Amniotic stem cell (primary cell): ENCODE data around the gene RGMB.

Source experiments
- DNase-seq: peaks from one replicate; lab custom pipeline; 2025; lab: John Stamatoyannopoulos, UW

Gene RGMB

DNA sequence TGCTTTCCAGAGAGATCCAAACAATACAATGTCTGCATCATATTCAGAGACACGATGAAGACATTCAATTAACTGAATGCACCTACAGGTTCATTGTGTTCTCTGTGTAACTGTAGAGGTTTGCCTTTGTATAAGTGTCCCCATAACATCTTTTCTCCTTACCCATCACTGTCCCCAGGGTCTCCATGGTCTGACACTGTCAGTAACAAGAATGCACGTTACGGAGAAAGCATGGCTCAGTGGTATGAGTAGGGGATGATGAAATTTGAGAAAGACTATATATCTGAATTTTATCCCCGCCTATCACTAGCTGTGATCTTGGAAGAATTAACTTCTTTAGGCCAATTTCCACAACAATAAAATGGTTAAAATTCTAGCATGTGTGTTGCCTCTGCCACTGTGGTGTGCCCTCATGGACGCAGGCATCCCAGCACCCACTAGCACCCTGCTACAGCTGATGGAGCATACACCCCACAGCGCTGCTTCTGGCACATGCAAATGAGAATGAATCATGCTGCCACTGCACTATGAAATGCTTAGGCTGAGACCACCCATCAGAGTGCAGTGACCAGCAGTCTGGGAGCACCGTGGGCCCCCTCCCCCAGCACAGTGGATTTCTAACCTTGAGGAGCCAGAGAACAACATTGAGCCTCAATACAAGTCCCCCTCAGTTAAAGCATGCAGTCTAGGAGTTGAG is 54.3 kb downstream of the RGMB start:
- no peak for DNase-seq

DNA sequence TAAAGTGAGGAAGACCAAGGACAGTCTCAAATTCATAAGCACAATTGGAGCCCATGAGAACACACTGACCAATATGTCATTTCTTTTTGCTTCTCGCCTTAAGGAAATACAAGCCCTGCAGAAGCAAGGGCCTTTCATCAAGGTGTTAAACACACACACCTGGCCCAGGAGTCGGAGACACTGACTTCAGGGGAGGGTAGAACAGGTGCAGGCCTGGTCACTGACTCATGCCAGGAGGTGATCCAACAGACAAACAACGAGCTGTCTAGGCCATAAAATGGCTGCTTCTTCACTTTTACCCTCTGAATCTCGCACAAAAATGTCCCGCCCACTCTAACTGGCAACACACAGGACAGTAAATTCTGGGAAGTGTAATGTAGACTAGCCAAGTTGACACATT is 62.7 kb downstream of the RGMB start:
- no peak for DNase-seq

DNA sequence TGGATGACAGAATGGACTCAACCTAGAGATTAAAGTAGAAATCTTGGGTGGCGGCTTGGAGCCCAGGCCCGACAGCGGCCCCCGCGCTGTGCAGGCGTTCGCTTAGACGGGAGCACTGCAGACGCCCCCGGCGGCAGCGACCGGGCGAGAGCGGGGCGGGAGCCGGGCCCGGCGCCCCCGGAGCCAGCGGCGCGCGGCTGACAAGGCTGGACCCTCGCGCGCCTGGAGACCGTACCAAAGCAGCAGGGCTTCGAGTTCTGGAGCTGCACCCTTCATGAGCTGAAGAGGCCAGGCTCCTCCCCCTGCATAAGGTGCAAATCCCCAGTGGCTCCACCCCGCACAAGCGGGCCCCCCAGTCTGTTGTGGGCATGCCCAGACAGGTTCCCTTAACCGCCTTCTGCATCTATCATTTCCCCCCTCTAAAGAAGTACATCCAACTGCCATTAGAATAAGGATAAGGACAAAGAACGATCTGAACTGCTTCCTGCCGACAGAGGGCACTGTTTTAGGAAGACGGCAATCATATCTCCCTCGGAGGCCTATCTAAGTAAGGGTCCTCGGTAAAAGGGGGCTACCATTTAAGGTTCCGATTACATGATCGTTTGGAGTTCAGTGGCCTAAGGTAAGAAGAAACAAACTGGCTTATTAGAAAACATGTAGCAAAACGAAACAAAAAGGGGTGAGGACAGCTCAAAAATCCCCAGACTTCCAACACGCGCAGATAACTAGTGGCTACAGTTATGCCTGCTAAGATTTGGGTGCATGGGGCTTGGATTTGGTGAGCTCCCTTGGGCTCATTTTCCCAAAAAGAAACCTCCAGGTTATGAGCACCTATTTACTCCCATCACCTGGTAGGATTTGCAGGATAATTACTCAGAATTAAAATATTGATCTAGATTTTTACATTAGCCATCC is 66.3 kb downstream of the RGMB start:
- no peak for DNase-seq

DNA sequence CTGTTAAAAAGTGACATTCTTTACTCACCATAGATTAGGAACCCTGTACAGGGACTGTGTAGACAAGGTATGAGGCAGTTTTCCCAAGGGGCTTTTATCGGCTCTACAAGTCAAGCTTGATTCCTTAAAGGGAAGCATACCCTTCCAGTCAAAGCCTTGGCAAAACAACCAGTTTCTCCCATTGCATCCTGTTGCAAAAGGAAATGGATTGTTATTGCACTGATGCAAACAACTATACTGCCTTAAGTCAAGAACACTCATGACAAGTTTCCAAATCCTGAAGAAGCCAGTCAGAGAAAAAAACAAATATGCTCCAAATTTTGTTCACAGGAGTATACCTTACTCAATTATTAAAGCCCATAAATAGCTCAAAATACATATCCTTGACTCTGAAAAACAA is 67.5 kb downstream of the RGMB start:
- no peak for DNase-seq

DNA sequence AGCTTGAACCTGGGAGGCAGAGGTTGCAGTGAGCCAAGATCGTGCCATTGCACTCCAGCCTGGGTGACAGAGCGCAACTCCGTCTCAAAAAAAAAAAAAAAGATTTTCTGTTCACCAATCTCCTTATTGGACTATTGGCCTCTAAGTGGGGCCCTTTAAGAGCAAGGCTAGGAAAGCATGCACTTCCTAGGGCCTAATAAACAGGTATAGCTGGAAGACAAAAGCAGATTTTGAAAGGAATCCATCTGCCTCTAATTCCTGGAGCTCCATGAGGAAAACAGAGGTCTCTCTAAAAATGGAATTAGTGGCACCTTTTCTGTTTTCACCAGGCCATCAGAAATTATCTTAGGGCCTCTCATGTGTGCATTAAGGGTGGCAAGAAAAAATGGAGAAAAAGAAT is 70.0 kb downstream of the RGMB start:
- DNase-seq, result no peak

DNA sequence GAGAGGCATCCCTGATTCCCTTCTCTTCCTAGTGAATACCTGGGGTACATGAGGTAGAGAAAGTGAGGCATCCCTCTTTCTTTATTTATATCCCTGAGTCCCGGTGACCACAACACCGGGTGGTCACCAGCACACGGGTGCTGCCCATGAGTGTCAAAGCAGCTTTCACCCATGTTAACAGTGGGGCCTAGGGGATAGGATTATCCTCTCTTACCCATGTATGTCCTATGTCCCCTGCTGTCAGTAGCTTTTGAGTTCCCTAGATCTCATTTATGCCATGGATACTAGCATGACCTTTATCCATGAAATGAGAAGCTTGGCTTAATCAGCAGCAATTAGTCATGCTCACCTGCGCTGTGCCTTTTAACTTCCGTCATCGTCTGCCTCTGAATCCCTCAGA is 71.4 kb downstream of the RGMB start:
- DNase-seq, result no peak

DNA sequence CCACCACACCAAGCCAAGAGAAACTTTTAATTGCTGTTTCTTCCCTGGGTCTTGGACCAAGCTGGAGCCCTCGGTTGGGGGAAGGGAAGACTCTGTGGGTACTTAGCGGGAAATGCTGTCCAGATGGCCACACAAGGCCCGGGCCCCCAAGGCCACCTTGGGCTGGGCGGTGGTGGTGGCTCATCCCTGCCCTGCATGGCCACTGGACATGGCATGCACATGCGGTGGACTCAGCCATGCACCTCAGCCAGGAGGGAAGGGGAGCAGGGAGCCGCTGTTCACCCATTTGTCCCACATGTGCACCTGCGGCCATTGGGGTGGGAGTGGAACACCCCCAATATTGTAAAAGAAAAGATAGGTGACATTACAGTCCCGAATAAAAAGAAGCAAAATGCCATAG is 72.4 kb downstream of the RGMB start:
- no peak for DNase-seq
